Smooth muscle cell (in vitro differentiated cells): ENCODE results near the gene SLC17A9. TPM values are rescaled to one million over a fixed set of nuclear protein-coding genes. Genes with fewer than 3 reads are reported as not detected.

Experiments
- DNase-seq: peaks from one replicate; lab custom pipeline; 2025; ENCODE audit not compliant: unreplicated experiment; lab: John Stamatoyannopoulos, UW
- H2AFZ ChIP-seq: fragments of 200-600 bp; sonication (generic); 2 replicates; pipeline ENCODE4 v1.6.0; 2016; ENCODE audit warnings: antibody characterized with exemption, low read depth, mild to moderate bottlenecking
- H3F3A ChIP-seq: fragments of 200-600 bp; sonication (generic); 2 replicates; pipeline ENCODE4 v1.6.0; 2017; ENCODE audit warnings: antibody characterized with exemption, low read depth
- H3K27ac ChIP-seq: fragments of 200-600 bp; sonication (generic); 2 replicates; pipeline ENCODE4 v1.5.1; 2016; ENCODE audit warnings: low read depth, mild to moderate bottlenecking
- H3K27me3 ChIP-seq: fragments of 200-600 bp; sonication (generic); 2 replicates; pipeline ENCODE4 v1.6.1; 2016; ENCODE audit warnings: low read depth, mild to moderate bottlenecking
- H3K36me3 ChIP-seq: fragments of 200-600 bp; sonication (generic); 2 replicates; pipeline ENCODE4 v1.5.1; 2016; ENCODE audit warnings: low read depth
- H3K4me1 ChIP-seq: fragments of 200-600 bp; sonication (generic); 2 replicates; pipeline ENCODE4 v1.5.1; 2016; ENCODE audit warnings: low read depth
- H3K4me2 ChIP-seq: fragments of 200-600 bp; sonication (generic); 2 replicates; pipeline ENCODE4 v1.6.0; 2016; ENCODE audit warnings: mild to moderate bottlenecking
- H3K4me3 ChIP-seq: fragments of 200-600 bp; sonication (generic); 2 replicates; pipeline ENCODE4 v1.5.1; 2016; ENCODE audit warnings: mild to moderate bottlenecking
- H3K79me2 ChIP-seq: fragments of 200-600 bp; sonication (generic); 2 replicates; pipeline ENCODE4 v1.6.0; 2016; ENCODE audit warnings: low read depth, mild to moderate bottlenecking
- H3K9ac ChIP-seq: fragments of 200-600 bp; sonication (generic); 2 replicates; pipeline ENCODE4 v1.6.0; 2016; ENCODE audit warnings: low read depth
- H3K9me3 ChIP-seq: fragments of 200-600 bp; sonication (generic); replicated peaks from 2 replicates; pipeline ENCODE4 v1.5.1; 2016; ENCODE audit warnings: low read depth
- H4K20me1 ChIP-seq: fragments of 200-600 bp; sonication (generic); 2 replicates; pipeline ENCODE4 v1.6.0; 2016; ENCODE audit warnings: low read depth
- CTCF ChIP-seq: fragments of 200-600 bp; sonication (generic); IDR thresholded peaks from 2 replicates; pipeline ENCODE4 v1.5.1; 2017; ENCODE audit warnings: borderline replicate concordance, mild to moderate bottlenecking, antibody characterized with exemption; ENCODE audit not compliant: insufficient read depth, poor library complexity, severe bottlenecking
- WGBS: methylation state at CpG from one replicate; pipeline ENCODE4 v1.1.7; 2016; ENCODE audit warnings: low lambda C conversion rate; 5-methylcytosine and 5-hydroxymethylcytosine counted together
- polyA plus RNA-seq: library from polyadenylated mRNA; unstranded; fragments of >200 nt; fragmentation: Nextera tagmentation; extraction: Ambion mirVana; gene quantifications from 2 replicates; pipeline ENCODE4 v1.2.1, GENCODE V29; 2016
- total RNA-seq: library from RNA; depleted of rRNA; stranded (reverse); fragments of >200 nt; gene quantifications from 2 replicates; pipeline ENCODE4 v1.2.3, GENCODE V29; 2014

SLC17A9 gene
- total and polyA plus RNA-seq, 2 experiments from 2014 or later, result 32.5 to 96.7 TPM

GRCh38 chr20:62975812-62976508, 23.5 kb downstream of the SLC17A9 start:
- Histone ChIP-seq H3K79me2 (no peaks in the 10 kb centered on the region), H3K9me3 (no peaks in the 10 kb centered on the region), H3K4me3 (no peak overlapping the region), H3K36me3 (no peaks in the 10 kb centered on the region), H3K27ac (no peak overlapping the region), H3K27me3 (peaks cover 56% of the 10 kb centered on the region), H3F3A (no peaks in the 10 kb centered on the region), H3K9ac (no peak overlapping the region), H4K20me1 (no peaks in the 10 kb centered on the region), H2AFZ (no peak overlapping the region), H3K4me2 (no peak overlapping the region), H3K4me1 (peaks cover 5% of the 10 kb centered on the region)
- TF ChIP-seq CTCF, result no peak
- WGBS, result 64% methylated on average over 6 of the region's 9 CpGs
- no peak for DNase-seq

- Histone ChIP-seq H3K4me2 (no peak overlapping the region), H3K36me3 (no peaks in the 10 kb centered on the region), H3F3A (no peaks in the 10 kb centered on the region), H3K27me3 (peaks cover 57% of the 10 kb centered on the region), H3K4me3 (no peak overlapping the region), H4K20me1 (no peaks in the 10 kb centered on the region), H3K79me2 (no peaks in the 10 kb centered on the region), H2AFZ (no peak overlapping the region), H3K4me1 (peaks cover 5% of the 10 kb centered on the region), H3K9me3 (no peaks in the 10 kb centered on the region), H3K27ac (no peak overlapping the region), H3K9ac (no peak overlapping the region)
- WGBS, result 92% methylated on average over 16 of the region's 16 CpGs
- no peak for DNase-seq
- no peak for TF ChIP-seq CTCF
Measured at GRCh38 chr20:62976886-62977285, 24.4 kb downstream of the SLC17A9 start.

- Histone ChIP-seq H3K9me3 (no peaks in the 10 kb centered on the region), H3K79me2 (no peaks in the 10 kb centered on the region), H3K4me3 (no peak overlapping the region), H3K27ac (no peak overlapping the region), H3K9ac (no peak overlapping the region), H3K27me3 (peaks cover 51% of the 10 kb centered on the region), H4K20me1 (no peaks in the 10 kb centered on the region), H3K4me2 (no peak overlapping the region), H3K4me1 (peaks cover 1% of the 10 kb centered on the region), H3F3A (no peaks in the 10 kb centered on the region), H2AFZ (no peak overlapping the region), H3K36me3 (no peaks in the 10 kb centered on the region)
- no peak for DNase-seq
- WGBS, result 90% methylated on average over 38 of the region's 38 CpGs
- no peak for TF ChIP-seq CTCF
Measured at GRCh38 chr20:62977613-62978560, 25.4 kb downstream of the SLC17A9 start.
